ENCODE measurements around the gene DNAH10.

GRCh38 chr12:123744836-123745235 is 17.3 kb upstream of the DNAH10 start:
- TF ChIP-seq CTCF (conservative IDR thresholded peaks at IDR 0.05; ENCODE audit: low read length): peak; percentile 25; the same call in 1 of the 2 replicates
- TF ChIP-seq EZH2phosphoT487 (IDR thresholded peaks at IDR 0.05; ENCODE audit: borderline replicate concordance): no peak

Measured in Loucy (cell line).